Stomach smooth muscle (tissue), 2 donors: ENCODE measurements around the gene LRIG2.

Experiments
- H3K27ac ChIP-seq: one replicate; pipeline ENCODE4 v1.7.0; 2013; ENCODE audit warnings: mild to moderate bottlenecking, low read length, inconsistent platforms
- H3K27me3 ChIP-seq, 2 donors: one replicate each; pipeline ENCODE4 v1.7.0; 2013; ENCODE audit warnings: low read length in 2 of 2; ENCODE audit not compliant: insufficient read depth in 2 of 2, control insufficient read depth in 1 of 2
- H3K36me3 ChIP-seq, 2 donors: one replicate each; pipeline ENCODE4 v1.7.0; 2013; ENCODE audit warnings: low read length in 2 of 2; ENCODE audit not compliant: control insufficient read depth in 2 of 2, insufficient read depth in 2 of 2
- H3K4me1 ChIP-seq: one replicate; pipeline ENCODE4 v1.7.0; 2013; ENCODE audit warnings: low read length; ENCODE audit not compliant: control insufficient read depth, insufficient read depth
- H3K4me3 ChIP-seq, 2 donors: one replicate each; pipeline ENCODE4 v1.7.0; 2013; ENCODE audit warnings: low read length in 2 of 2
- H3K9ac ChIP-seq, 2 donors: one replicate each; pipeline ENCODE4 v1.7.0; 2013; ENCODE audit warnings: low read length in 2 of 2, mild to moderate bottlenecking in 1 of 2
- H3K9me3 ChIP-seq, 2 donors: one replicate each; pipeline ENCODE4 v1.7.0; 2013; ENCODE audit warnings: low read length in 2 of 2; ENCODE audit not compliant: control insufficient read depth in 2 of 2
- donor health status: healthy.
- donor health status: Pancreatic carcinoma.

LRIG2 gene

GRCh38 chr1:113096493-113096892, 23.5 kb downstream of the LRIG2 start:
- no peak overlapping the region for H3K27ac ChIP-seq
- no peak overlapping the region for H3K4me3 ChIP-seq
- peaks cover 27 to 31% of the 10 kb centered on the region in 2 donors for H3K36me3 ChIP-seq
- H3K27me3 ChIP-seq: no peaks in the 10 kb centered on the region
- no peak overlapping the region for H3K9ac ChIP-seq
- no peaks in the 10 kb centered on the region for H3K9me3 ChIP-seq
- no peaks in the 10 kb centered on the region for H3K4me1 ChIP-seq

DNA sequence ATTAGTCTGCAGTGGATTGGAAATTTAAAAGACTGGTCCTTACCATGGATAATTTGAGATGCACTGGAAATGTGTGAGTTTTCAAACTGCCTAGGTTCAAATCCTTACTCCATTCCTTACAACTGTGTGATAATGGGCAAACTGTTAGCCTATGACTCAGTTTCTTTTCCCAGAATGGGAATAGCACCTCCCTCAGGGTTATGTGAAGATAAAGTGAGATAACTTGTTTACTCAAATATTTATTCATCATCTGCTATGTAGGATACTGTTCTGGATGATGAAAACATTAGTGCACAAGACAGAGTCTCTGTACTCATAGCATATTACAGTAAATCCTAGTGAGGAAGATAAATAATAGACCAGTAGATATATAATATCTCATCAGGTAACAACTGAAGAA, 28.6 kb downstream of the LRIG2 start:
- Histone ChIP-seq H3K9ac (no peak overlapping the region), H3K36me3 (peaks cover 36% of the 10 kb centered on the region in 2 donors), H3K4me1 (no peaks in the 10 kb centered on the region), H3K27me3 (no peaks in the 10 kb centered on the region), H3K4me3 (no peak overlapping the region), H3K9me3 (no peaks in the 10 kb centered on the region), H3K27ac (no peak overlapping the region)

GRCh38 chr1:113103048-113103447, 30.1 kb downstream of the LRIG2 start:
- no peak overlapping the region for H3K9ac ChIP-seq
- H3K4me3 ChIP-seq: no peak overlapping the region
- H3K9me3 ChIP-seq: no peaks in the 10 kb centered on the region
- H3K27me3 ChIP-seq: no peaks in the 10 kb centered on the region
- H3K27ac ChIP-seq: no peak overlapping the region
- peaks cover 32 to 37% of the 10 kb centered on the region in 2 donors for H3K36me3 ChIP-seq
- H3K4me1 ChIP-seq: no peaks in the 10 kb centered on the region

GRCh38 chr1:113103977-113104376, 31.0 kb downstream of the LRIG2 start:
- Histone ChIP-seq H3K4me3 (no peak overlapping the region), H3K36me3 (peaks cover 34 to 35% of the 10 kb centered on the region in 2 donors), H3K4me1 (no peaks in the 10 kb centered on the region)

DNA sequence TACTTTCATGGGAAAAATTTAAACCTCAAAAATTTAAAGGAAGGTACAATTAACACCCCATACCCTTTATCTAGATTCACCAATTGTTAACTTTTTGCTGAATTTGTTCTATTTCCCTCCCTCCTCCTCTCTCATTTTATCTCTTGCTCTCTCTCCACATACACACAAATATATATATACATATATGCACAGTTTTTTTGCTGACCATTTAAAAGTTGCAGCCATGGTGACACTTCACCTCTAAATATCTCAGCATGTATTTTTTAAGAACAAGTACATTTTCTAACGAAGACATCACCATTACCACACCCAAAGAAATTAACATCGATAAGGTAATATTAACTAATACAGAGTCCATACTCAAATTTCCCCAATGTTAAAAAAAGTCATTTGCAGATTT, 33.9 kb downstream of the LRIG2 start:
- H3K27ac ChIP-seq: no peak overlapping the region
- H3K9me3 ChIP-seq: no peaks in the 10 kb centered on the region
- no peaks in the 10 kb centered on the region for H3K4me1 ChIP-seq
- H3K4me3 ChIP-seq: no peak overlapping the region
- H3K27me3 ChIP-seq: no peaks in the 10 kb centered on the region
- no peak overlapping the region for H3K9ac ChIP-seq
- H3K36me3 ChIP-seq: peaks cover 28 to 35% of the 10 kb centered on the region in 2 donors

More at GRCh38 chr1:113103977-113104376, 31.0 kb downstream of the LRIG2 start:
- Histone ChIP-seq H3K9me3 (no peaks in the 10 kb centered on the region), H3K9ac (no peak overlapping the region), H3K27ac (no peak overlapping the region), H3K27me3 (no peaks in the 10 kb centered on the region)

- Histone ChIP-seq H3K9ac (no peak overlapping the region), H3K36me3 (peaks cover 28 to 36% of the 10 kb centered on the region in 2 donors), H3K4me3 (no peak overlapping the region), H3K27me3 (no peaks in the 10 kb centered on the region), H3K4me1 (no peaks in the 10 kb centered on the region), H3K9me3 (no peaks in the 10 kb centered on the region), H3K27ac (no peak overlapping the region)
These were observed 37.0 kb downstream of the LRIG2 start for GRCh38 chr1:113109908-113110554.

DNA sequence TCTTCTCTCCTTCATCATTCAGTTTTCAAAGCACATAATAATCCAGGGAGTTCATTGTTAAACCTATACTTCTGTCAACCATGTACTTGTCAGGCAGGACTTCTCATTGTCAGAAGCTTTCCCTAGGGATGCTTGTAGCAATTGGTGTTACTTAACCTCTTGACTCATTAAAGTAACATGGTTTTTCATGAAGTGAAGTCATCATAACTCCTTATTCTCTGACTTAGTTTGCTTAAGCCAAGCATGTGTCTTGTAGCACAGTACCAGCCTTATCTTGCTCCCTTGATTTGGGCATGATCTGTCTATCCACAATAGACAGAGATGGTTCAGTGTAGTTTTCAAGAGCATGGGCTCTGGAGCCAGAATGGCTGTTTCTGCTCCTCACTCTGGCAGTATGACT, 45.3 kb downstream of the LRIG2 start:
- Histone ChIP-seq H3K9ac (no peak overlapping the region), H3K4me3 (no peak overlapping the region), H3K27me3 (no peaks in the 10 kb centered on the region), H3K36me3 (peaks cover 50 to 51% of the 10 kb centered on the region in 2 donors), H3K4me1 (no peaks in the 10 kb centered on the region), H3K27ac (no peak overlapping the region), H3K9me3 (no peaks in the 10 kb centered on the region)

- no peaks in the 10 kb centered on the region for H3K27me3 ChIP-seq
- H3K4me3 ChIP-seq: no peak overlapping the region
- peaks cover 6% of the 10 kb centered on the region for H3K4me1 ChIP-seq
- peak overlapping the region; percentile 53 for H3K27ac ChIP-seq
- peaks cover 25 to 37% of the 10 kb centered on the region in 2 donors for H3K36me3 ChIP-seq
- H3K9me3 ChIP-seq: no peaks in the 10 kb centered on the region
- H3K9ac ChIP-seq: peak overlapping the region in 1 of 2 donors; percentile 27
These were observed 50.7 kb downstream of the LRIG2 start for GRCh38 chr1:113123737-113124136.

- no peaks in the 10 kb centered on the region for H3K9me3 ChIP-seq
- peaks cover 6% of the 10 kb centered on the region for H3K4me1 ChIP-seq
- H3K27ac ChIP-seq: peak overlapping the region; percentile 53
- no peak overlapping the region for H3K4me3 ChIP-seq
- no peaks in the 10 kb centered on the region for H3K27me3 ChIP-seq
- no peak overlapping the region for H3K9ac ChIP-seq
- peaks cover 19 to 31% of the 10 kb centered on the region in 2 donors for H3K36me3 ChIP-seq
These were observed 51.4 kb downstream of the LRIG2 start for GRCh38 chr1:113124366-113124765.

DNA sequence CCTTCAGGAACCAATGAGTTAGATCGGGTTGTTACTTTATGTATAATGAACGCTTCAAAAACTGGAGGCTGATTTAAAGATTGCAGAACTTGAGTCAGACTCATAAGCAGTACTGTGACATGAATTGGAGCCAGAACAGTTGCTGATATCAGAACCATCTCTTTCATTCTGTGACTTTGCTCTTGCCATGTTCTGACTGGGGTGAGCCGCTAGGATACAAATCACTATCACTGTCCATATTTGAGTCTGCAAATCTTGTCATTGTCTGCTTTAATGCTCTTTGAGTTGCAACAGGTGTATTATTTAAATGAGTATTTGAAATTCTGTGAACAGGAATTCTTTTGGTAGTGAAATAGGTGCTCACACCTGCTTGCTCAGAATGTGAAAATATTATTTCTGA, 52.5 kb downstream of the LRIG2 start:
- no peak overlapping the region for H3K4me3 ChIP-seq
- H3K9me3 ChIP-seq: no peaks in the 10 kb centered on the region
- no peaks in the 10 kb centered on the region for H3K27me3 ChIP-seq
- H3K36me3 ChIP-seq: peaks cover 16 to 29% of the 10 kb centered on the region in 2 donors
- no peak overlapping the region for H3K9ac ChIP-seq
- H3K27ac ChIP-seq: no peak overlapping the region
- H3K4me1 ChIP-seq: peaks cover 6% of the 10 kb centered on the region

DNA sequence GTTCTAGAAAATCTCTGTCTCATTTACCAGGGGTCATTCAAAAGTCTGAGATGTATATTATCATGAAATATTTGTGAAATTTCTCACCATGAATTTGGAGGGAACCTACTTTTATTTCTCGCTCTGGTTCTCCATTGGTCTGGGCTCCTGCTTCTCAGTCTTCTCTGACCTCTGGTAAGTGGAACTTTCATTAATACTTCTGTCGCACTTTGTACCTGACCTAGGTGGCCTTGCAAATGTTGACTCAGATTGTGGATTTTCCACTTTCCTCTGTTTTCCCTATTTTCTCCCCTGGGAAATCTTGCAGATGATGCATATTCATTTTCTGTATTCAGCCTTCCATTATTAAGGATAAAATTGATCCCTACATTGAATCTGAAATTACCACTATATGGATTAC, 53.2 kb downstream of the LRIG2 start:
- no peak overlapping the region for H3K27ac ChIP-seq
- H3K4me3 ChIP-seq: no peak overlapping the region
- no peaks in the 10 kb centered on the region for H3K9me3 ChIP-seq
- H3K27me3 ChIP-seq: no peaks in the 10 kb centered on the region
- H3K9ac ChIP-seq: no peak overlapping the region
- H3K36me3 ChIP-seq: peaks cover 15 to 24% of the 10 kb centered on the region in 2 donors
- H3K4me1 ChIP-seq: peaks cover 6% of the 10 kb centered on the region
